ENCODE measurements around the gene ISX.
"Not testable (repeated sequence)": the region's sequence is repeated elsewhere in the genome, so short reads cannot be mapped to it uniquely, and the experiment has no call there.

Gene ISX

DNA sequence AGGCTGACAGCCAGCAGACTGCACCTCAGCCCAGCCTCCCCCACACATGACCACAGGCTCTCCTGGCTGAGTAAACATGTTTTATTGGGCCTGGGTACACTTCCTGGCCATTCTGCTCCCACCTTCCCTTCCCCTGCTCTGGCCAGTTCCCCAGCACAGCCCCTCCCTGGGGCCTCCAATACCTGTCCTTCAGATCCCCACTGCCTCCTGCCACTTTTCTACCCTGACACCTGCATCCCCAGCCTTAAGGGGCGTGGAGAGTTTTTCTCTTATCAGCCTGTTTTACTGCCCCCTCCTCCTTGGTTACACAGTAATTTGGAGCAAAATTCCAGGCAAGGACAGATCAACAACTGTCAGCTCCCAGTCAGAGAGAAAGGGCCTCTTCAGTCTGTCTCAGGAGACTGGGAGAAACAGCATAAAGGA lies at the start of gene ISX:
Gene ISX (plus strand): TSS at position 363 of the 423 bp plus-strand sequence. CDS start 930 bp downstream, outside the sequence.
- DNase-seq = no peak

DNA sequence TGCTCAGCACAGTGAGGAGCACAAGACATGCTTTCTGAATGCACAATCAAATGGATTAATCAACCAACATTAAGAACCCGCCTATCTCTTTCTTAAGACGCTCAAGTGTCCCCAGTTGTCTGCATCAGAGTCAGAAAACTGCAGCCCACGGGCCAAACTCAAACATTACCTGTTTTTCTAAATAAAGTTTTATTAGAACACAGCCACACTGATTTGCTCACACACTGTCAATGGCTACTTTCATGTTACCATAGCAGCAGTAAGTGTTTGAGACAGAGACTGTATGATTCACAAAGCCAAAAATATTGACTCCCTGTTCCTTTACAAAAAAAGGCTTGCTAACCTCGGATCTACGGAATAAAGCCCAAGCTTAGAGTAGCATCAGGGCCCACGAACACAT lies 49.0 kb upstream of the ISX start:
- DNase-seq = no peak

GRCh38 chr22:35018995-35019394 lies 47.0 kb upstream of the ISX start:
- DNase-seq = no peak

DNA sequence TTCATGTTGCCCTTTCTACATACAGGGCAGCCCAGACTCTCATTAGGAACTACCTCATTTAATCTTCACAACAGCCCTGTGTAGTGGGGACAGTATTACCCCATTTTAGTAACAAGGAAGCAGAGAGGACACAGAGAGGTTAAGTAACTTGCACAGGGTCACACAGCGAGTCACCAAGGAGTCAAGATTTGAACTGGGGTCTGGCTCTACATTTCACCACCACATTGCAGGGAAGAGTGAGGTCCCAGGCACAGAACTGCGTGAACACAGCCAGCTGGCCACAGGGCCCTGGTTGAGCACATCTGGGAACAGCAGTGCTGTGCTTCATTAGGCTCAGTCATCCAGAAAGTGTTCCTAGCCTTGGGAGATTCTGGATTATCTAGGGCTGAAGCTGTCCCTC lies 45.4 kb upstream of the ISX start:
- no peak for DNase-seq

DNA sequence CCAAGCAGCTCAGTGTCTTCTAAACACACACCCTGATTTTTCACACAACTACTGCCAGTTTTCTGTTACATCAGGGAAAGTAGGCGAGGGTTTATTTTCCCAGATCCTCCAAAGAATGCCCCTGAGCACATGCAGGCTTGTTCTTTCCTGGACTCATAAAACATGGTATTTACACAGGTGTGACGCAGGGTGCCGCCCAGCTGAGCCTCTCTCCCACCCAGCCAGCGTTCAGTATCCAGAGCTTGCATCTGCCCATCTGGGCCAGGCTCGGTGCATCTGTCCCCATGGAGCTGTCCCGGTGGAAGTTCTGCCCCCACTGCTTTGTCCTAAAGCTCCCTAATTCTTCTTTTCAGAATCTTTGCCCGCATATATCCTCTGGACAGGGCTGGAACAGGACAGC lies 44.8 kb upstream of the ISX start:
- DNase-seq = no peak

DNA sequence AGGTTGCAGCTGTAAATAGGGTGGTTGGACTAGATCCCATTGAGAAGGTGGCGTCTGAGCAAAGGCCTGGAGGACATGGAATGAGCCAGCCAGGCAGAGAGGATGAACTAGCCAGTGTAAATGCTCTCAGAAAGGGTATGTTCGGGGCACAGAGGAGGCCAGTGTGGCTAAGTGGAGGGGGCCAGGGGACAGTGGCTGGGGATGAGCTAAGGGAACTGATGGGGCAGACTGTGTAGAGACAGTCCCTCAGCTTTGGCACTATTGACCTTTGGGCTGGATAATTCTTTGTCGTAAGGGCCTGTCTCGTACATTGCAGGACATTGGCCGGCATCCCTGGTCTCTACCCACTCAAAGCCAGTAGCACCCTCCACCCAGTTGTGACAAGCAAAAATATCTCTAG lies 43.7 kb upstream of the ISX start:
- no peak for DNase-seq

DNA sequence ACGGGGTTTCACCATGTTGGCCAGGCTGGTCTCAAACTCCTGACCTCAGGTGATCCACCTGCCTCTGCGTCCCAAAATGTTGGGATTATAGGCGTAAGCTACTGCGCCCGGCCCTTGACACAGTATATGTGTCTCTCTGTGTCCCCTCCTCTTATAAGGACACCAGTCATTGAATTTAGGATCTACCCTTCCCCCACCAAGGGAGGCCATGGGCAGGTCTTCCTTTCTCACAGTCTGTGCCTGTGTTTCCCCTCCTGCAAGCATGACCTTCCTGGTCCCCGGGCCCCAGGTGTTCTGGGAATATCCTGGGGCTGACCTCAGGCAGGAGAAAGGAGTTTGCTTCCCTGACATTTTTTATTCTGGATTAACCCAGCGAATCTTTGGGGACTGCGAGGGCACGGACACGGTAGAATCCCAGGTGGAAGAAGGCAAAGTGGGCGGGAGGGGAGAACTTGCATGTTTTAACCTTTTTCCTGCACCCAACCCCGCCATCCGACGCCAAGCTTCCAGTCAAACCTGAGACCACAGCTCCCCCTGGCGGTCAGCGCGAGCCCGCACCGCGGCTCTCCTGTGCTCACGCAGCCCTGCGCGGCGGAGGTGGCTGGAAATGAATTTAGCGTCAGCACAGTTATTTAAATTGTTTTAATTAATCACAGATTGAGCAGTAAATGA lies 42.1 kb upstream of the ISX start:
- peak; percentile 70 to 78 for DNase-seq

DNA sequence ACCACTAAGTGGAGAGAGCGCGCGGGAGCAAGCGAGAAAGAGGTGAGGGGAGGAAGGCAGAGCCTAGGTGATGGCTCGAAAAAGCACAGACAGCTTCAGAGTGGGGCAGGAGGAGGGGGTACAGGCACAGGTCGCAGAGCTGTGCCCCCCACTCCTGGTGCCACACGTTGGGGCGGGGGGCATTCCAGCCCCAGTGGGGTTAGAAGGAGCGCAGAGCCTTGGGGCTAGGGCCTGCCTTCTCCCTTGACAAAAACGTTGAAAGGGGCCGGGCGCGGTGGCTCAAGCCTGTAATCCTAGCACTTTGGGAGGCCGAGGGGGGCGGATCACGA lies 41.6 kb upstream of the ISX start:
- DNase-seq = no peak

DNA sequence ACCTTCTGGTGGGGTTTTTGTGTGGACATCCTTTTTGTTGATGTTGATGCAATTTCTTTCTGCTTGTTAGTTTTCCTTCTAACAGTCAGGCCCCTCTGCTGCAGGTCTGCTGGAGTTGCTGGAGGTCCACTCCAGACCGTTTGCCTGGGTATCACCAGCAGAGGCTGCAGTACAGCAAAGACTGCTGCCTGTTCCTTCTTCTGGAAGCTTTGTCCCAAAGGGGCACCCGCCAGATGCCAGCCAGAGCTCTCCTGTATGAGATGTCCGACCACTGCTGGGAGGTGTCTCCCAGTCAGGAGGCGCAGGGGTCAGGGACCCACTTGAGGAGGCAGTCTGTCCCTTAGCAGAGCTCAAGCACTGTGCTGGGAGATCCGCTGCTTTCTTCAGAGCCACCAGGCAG lies 35.8 kb upstream of the ISX start:
- not testable (repeated sequence) for DNase-seq

DNA sequence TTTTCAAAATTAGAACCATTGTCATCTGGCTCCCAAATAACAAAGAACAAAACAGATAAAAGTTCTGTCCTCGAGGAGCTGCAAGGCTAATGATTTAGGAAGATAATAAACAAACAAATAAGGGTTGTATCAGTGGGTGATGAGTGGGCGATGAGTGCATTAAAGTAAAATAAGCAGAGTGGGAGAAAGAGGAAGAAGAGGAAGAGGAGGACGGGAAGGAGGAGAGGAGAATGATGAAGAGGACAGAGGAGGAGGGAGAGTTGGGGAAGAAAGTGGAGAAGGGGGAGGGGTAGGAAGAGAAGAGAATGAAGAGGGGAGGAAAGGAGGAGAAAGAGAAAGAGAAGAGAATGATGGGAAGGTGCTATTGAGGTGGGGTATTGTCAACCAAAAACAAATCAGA lies 33.4 kb upstream of the ISX start:
- DNase-seq = no peak

GRCh38 chr22:35033635-35034296 lies 32.2 kb upstream of the ISX start:
- no peak for DNase-seq

DNA sequence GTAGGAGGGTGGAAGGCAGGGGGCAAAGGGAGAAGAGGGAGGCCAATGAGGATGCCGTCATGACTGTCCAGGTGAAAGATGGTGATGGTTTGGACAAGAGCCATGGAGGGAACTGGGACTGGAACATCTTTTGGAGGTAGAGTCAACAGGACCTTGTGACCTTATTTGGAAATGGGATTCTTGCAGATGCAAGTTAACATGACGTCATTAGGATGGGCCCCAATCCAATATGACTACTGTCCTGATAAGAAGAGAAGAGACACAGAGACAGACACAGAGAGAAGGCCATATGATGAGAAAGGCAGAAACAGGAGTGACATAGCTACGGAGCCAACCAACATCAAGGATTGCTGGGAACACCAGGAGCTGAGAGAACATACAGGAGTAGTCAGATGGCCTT lies 31.0 kb upstream of the ISX start:
- no peak for DNase-seq

DNA sequence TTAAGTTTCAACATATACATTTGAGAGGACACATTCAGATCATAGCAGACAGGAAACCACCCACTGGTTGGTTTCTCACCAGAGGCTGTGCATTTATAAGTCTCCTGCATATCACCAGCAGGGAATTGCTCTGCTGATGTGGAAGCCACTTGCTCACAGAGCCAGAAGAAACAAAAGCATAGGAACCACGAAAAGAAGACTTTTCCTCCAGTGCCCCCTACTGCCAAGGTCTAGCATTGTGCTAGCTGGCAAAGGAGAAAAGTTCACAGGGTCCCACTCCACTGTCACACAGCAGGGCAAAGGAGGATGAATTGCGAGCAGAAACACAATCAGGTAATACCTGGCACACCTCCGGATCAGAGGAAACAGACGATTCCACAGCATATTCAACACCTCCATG lies 28.9 kb upstream of the ISX start:
- DNase-seq = no peak

GRCh38 chr22:35039625-35040024 lies 26.3 kb upstream of the ISX start:
- DNase-seq = no peak

DNA sequence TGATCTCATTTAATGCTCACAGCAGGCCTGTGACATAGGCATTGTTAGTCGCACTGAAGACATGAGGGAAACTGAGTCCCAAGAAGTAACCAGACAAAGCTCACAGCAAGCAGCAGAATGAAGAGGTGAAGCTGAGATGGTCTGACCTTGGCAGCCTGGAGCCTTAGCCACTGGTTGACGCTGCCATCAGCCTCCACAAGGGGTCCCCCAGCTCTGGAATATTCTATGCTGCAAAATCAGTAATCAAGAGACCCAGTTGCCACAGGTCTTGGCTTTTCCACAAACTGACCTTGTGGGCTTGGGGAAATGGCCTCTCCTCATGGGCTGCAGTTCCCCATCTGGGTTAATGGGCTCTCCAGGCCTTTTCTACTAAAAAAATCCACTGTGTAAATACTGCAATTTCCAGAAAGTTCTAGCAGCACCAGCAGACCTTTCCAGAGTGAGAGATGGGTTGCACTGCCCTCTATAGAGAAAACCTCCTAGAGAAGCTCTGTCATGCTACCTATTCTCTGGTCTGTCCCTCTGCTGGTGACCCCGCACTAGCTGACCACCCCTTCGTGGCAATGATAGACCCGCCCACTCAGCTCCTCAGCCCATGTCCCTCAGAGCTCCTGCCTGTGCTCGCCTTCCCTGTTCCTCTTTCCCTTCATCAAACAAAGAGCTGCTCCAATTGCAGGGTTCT lies 22.6 kb upstream of the ISX start:
- DNase-seq = no peak

GRCh38 chr22:35043934-35044319 lies 22.0 kb upstream of the ISX start:
- no peak for DNase-seq

- no peak for DNase-seq
Observed at GRCh38 chr22:35044607-35045390, 21.2 kb upstream of the ISX start.

- no peak for DNase-seq
Observed at GRCh38 chr22:35045451-35045850, 20.5 kb upstream of the ISX start.

DNA sequence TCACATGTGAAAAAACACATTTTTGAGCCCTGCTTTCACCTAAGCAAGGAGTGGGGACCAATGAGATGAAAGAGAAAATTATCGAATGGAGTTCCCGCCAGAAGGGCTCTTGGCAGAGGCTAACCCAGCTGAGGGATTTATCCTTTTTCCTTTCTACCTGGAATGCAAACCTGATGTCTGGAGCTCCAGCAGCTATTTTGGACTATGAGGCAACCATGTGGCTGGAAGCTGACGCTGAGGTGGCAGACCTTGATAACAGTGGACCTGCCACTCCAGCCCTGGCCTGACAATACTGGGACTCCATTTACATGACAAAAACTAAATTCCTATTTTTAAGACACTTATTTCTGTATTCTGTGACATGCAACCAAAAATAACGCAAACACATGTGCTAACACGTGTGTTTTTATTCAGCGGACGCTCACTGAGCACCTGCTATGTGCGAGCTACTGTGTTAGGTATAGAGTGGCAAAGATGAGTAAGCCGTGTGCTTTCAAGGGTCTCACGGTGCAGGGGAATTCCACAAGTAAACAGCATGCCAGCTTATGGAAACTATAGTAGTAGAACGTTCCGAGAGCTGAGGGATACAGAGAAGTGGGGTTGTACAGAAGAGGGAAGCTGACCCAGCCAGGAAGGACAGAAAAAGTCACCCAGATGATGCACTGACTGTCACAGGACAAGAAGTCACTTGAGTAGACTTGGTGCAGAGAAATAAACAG lies 19.1 kb upstream of the ISX start:
- DNase-seq = no peak

DNA sequence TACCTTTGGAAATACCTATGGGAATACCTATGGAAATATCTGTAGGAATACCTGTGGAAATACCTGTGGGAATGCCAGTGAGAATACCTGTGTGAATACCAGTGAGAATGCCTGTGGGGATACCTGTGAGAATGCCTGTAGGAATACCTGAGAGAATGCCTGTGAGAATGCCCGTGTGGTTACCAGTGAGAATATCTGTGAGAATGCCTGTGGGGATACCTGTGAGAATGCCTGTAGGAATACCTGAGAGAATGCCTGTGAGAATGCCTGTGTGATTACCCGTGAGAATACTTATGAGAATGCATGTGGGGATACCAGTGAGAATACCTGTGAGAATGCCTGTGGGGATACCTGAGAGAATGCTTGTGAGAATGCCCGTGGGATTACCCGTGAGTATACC lies 15.9 kb upstream of the ISX start:
- DNase-seq = not testable (repeated sequence)

- no peak for DNase-seq
Observed at GRCh38 chr22:35051013-35051535, 14.9 kb upstream of the ISX start.

DNA sequence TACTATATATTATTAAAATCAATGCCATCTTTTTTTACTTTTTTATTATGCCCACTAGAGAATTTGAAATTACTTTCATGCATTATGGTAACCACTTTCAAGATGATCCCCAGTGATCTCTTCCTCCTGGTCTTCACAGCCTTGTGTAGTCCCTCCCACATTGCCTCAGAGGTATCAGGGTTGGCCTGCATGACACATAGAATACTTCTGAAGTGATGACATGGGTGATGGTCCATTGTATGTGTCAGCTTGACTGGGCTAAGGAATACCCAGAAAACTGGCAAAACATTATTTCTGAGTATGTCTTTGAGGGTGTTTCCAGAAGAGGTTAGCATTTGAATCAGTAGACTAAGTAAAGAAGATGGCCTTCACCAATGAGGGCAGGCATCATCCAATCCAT lies 14.2 kb upstream of the ISX start:
- no peak for DNase-seq
